K562 (cell line): ENCODE results near the gene TRIO. TPM values are rescaled to one million over a fixed set of nuclear protein-coding genes. Genes with fewer than 3 reads are reported as not detected.

Experiments used
- ATF4 ChIP-seq: fragments of 450-650 bp; formaldehyde crosslinking; IDR thresholded peaks from 2 replicates; pipeline ENCODE4 v1.4.0; 2022; ENCODE audit warnings: mild to moderate bottlenecking, moderate library complexity
- ELF2 ChIP-seq: fragments of 250-450 bp; sonication (Bioruptor Pico); IDR thresholded peaks from 2 replicates; pipeline ENCODE4 v1.5.0; 2021; ENCODE audit warnings: mild to moderate bottlenecking
- MAZ ChIP-seq, 2 experiments: fragments of 450-650 bp in 1 of 2; sonication (generic) in 1 of 2; formaldehyde crosslinking; IDR thresholded peaks in 1 of 2; conservative IDR thresholded peaks in 1 of 2; 2 replicates each; pipeline versions ENCODE4 v1.4.0 to v1.5.0; 2020; ENCODE audit warnings: mild to moderate bottlenecking in 1 of 2, missing genetic modification reagents in 1 of 2
- MEF2D ChIP-seq: conservative IDR thresholded peaks from 2 replicates; pipeline ENCODE4 v1.6.1; 2016; ENCODE audit warnings: low read depth, missing genetic modification characterization, missing compliant biosample characterization
- NUFIP1 ChIP-seq: fragments of 450-650 bp; IDR thresholded peaks from 2 replicates; pipeline ENCODE4 v1.6.1; 2018; ENCODE audit not compliant: partially characterized antibody
- PHTF2 ChIP-seq: fragments of 250-450 bp; sonication (Bioruptor Pico); IDR thresholded peaks from 2 replicates; pipeline ENCODE4 v1.5.0; 2021; ENCODE audit warnings: mild to moderate bottlenecking
- PML ChIP-seq: IDR thresholded peaks from 2 replicates; pipeline ENCODE4 v1.6.1; 2012; ENCODE audit warnings: low read length, inconsistent platforms
- POLR3G ChIP-seq: IDR thresholded peaks from 2 replicates; pipeline ENCODE4 v1.6.1; 2011; ENCODE audit not compliant: insufficient read length, insufficient replicate concordance; ENCODE audit errors: extremely low read depth
- ZNF830 ChIP-seq: fragments of 250-450 bp; sonication (Bioruptor Pico); IDR thresholded peaks from 2 replicates; pipeline ENCODE4 v1.5.0; 2021; ENCODE audit warnings: mild to moderate bottlenecking
- polyA plus RNA-seq, 8 experiments: library from polyadenylated mRNA; depleted of rRNA in 4 of 8; stranded (reverse) in 5 of 8; unstranded in 3 of 8; fragments of >200 nt; fragmentation: Nextera tagmentation in 2 of 8; fragmentation: Illumina TruSeq in 1 of 8; extraction: Ambion mirVana in 2 of 8; extraction: Trizol in 1 of 8; gene quantifications; 2 replicates each; pipeline versions ENCODE4 v1.2.1 to v1.2.3, GENCODE V29; 2011 to 2014; ENCODE audit warnings: inconsistent platforms in 1 of 8, missing spikeins in 1 of 8
- total RNA-seq, 7 experiments: library from RNA; depleted of rRNA in 6 of 7; stranded (reverse); fragments of >200 nt in 6 of 7; fragmentation: Illumina TruSeq in 2 of 7; extraction: Trizol in 2 of 7; gene quantifications; 2 replicates each; pipeline versions ENCODE4 v1.2.1 to v1.2.3, GENCODE V29; 2011 to 2021; ENCODE audit warnings: low replicate concordance in 1 of 7
- TF ChIP-seq, protein P1 (sequence below): fragments of 200-600 bp; sonication (generic); IDR thresholded peaks from one replicate; pipeline ENCODE4 v1.6.1; 2012; ENCODE audit warnings: mild to moderate bottlenecking, low read depth, low read length, inconsistent platforms

The TRIO gene
- total and polyA plus RNA-seq, 9 of the 15 experiments (the other 6 are each of a cell fraction or from before 2014, with no cell fraction given) = 0.24 to 5.0 (median 1.1) TPM

DNA sequence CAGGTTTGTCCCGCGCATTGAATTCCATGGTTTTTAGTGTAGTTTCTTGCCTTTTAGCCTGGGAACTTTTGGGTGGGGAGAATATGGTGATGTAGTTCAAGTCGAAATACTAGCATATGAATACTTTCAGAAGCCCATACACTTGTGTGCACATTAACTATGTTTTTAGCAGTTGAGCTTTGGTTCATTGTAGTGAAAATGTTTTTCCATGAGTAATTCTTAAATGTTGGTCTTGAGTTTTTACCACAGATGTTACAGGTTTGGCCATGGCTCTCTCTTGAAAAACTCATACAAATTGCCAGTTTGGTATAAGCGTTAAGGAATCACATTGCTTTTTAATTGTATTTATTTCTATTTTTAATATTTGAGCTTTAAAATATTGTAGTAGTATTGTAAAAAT, 45.6 kb downstream of the TRIO start (continued):
- TF ChIP-seq ATF4 = no peak
- TF ChIP-seq NUFIP1 = no peak
- TF ChIP-seq PHTF2 (CRISPR knock-in tag) = no peak
- no peak for TF ChIP-seq ELF2 (CRISPR knock-in tag)
- no peak for TF ChIP-seq PML
- TF ChIP-seq POLR3G = no peak
- no peak for TF ChIP-seq ZNF830 (CRISPR knock-in tag)
- TF ChIP-seq, protein P1, sequence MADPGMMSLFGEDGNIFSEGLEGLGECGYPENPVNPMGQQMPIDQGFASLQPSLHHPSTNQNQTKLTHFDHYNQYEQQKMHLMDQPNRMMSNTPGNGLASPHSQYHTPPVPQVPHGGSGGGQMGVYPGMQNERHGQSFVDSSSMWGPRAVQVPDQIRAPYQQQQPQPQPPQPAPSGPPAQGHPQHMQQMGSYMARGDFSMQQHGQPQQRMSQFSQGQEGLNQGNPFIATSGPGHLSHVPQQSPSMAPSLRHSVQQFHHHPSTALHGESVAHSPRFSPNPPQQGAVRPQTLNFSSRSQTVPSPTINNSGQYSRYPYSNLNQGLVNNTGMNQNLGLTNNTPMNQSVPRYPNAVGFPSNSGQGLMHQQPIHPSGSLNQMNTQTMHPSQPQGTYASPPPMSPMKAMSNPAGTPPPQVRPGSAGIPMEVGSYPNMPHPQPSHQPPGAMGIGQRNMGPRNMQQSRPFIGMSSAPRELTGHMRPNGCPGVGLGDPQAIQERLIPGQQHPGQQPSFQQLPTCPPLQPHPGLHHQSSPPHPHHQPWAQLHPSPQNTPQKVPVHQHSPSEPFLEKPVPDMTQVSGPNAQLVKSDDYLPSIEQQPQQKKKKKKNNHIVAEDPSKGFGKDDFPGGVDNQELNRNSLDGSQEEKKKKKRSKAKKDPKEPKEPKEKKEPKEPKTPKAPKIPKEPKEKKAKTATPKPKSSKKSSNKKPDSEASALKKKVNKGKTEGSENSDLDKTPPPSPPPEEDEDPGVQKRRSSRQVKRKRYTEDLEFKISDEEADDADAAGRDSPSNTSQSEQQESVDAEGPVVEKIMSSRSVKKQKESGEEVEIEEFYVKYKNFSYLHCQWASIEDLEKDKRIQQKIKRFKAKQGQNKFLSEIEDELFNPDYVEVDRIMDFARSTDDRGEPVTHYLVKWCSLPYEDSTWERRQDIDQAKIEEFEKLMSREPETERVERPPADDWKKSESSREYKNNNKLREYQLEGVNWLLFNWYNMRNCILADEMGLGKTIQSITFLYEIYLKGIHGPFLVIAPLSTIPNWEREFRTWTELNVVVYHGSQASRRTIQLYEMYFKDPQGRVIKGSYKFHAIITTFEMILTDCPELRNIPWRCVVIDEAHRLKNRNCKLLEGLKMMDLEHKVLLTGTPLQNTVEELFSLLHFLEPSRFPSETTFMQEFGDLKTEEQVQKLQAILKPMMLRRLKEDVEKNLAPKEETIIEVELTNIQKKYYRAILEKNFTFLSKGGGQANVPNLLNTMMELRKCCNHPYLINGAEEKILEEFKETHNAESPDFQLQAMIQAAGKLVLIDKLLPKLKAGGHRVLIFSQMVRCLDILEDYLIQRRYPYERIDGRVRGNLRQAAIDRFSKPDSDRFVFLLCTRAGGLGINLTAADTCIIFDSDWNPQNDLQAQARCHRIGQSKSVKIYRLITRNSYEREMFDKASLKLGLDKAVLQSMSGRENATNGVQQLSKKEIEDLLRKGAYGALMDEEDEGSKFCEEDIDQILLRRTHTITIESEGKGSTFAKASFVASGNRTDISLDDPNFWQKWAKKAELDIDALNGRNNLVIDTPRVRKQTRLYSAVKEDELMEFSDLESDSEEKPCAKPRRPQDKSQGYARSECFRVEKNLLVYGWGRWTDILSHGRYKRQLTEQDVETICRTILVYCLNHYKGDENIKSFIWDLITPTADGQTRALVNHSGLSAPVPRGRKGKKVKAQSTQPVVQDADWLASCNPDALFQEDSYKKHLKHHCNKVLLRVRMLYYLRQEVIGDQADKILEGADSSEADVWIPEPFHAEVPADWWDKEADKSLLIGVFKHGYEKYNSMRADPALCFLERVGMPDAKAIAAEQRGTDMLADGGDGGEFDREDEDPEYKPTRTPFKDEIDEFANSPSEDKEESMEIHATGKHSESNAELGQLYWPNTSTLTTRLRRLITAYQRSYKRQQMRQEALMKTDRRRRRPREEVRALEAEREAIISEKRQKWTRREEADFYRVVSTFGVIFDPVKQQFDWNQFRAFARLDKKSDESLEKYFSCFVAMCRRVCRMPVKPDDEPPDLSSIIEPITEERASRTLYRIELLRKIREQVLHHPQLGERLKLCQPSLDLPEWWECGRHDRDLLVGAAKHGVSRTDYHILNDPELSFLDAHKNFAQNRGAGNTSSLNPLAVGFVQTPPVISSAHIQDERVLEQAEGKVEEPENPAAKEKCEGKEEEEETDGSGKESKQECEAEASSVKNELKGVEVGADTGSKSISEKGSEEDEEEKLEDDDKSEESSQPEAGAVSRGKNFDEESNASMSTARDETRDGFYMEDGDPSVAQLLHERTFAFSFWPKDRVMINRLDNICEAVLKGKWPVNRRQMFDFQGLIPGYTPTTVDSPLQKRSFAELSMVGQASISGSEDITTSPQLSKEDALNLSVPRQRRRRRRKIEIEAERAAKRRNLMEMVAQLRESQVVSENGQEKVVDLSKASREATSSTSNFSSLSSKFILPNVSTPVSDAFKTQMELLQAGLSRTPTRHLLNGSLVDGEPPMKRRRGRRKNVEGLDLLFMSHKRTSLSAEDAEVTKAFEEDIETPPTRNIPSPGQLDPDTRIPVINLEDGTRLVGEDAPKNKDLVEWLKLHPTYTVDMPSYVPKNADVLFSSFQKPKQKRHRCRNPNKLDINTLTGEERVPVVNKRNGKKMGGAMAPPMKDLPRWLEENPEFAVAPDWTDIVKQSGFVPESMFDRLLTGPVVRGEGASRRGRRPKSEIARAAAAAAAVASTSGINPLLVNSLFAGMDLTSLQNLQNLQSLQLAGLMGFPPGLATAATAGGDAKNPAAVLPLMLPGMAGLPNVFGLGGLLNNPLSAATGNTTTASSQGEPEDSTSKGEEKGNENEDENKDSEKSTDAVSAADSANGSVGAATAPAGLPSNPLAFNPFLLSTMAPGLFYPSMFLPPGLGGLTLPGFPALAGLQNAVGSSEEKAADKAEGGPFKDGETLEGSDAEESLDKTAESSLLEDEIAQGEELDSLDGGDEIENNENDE = no peak
- TF ChIP-seq MEF2D (tag) = no peak
- TF ChIP-seq MAZ (CRISPR knock-in tag; conservative IDR thresholded peaks at IDR 0.05 in 1 of 2, IDR thresholded peaks at IDR 0.05 in 1 of 2) = no peak
- TF ChIP-seq, all 486 proteins: peak for 0
